Measurements from ENCODE around the gene LMBRD1. TPM values are rescaled to one million over a fixed set of nuclear protein-coding genes. Genes with fewer than 3 reads are reported as not detected.
"Not testable (repeated sequence)": the region's sequence is repeated elsewhere in the genome, so short reads cannot be mapped to it uniquely, and the experiment has no call there.

LMBRD1 gene
- total RNA-seq, 1 experiment from 2014 or later: 16.4 TPM

- no peaks in the 10 kb centered on the region for H3K4me1 ChIP-seq (replicated peaks)
- H3K4me3 ChIP-seq: no peak overlapping the region
- no peaks in the 10 kb centered on the region for H3K36me3 ChIP-seq
- no peaks in the 10 kb centered on the region for H3K27me3 ChIP-seq (replicated peaks)
- H3K27ac ChIP-seq: no peak overlapping the region
- DNase-seq (ENCODE audit: low read depth in 1 of 2, low spot score in 2 of 2): no peak
- H3K9me3 ChIP-seq (replicated peaks): no peaks in the 10 kb centered on the region
These were observed 20.5 kb upstream of the LMBRD1 start for GRCh38 chr6:69817358-69817757.

- Histone ChIP-seq H3K4me3 (no peak overlapping the region), H3K9me3 (replicated peaks) (no peaks in the 10 kb centered on the region)
These were observed 19.8 kb upstream of the LMBRD1 start for GRCh38 chr6:69816569-69816968.

DNA sequence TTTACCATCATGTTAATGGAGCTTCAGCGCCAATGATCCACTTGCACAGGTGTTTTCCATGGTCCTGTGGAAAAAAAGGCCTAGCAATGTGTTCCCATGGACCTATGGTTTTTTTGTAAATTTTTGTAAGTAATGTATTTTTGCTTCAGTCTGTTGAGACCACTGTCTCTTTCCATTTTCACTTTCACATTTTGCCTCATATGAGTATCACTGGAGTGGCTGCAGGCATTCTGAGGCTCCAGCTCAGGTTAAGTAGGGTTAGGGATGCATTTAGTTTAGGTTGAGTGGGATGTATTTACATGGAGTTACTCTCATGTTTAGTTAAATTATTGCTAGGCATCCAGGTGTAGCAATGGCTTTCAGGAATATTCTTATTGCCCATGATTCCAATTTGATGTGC, 19.2 kb upstream of the LMBRD1 start:
- no peaks in the 10 kb centered on the region for H3K4me1 ChIP-seq (replicated peaks)
- H3K27ac ChIP-seq: no peak overlapping the region
- H3K4me3 ChIP-seq: no peak overlapping the region
- H3K36me3 ChIP-seq: no peaks in the 10 kb centered on the region
- no peaks in the 10 kb centered on the region for H3K9me3 ChIP-seq (replicated peaks)
- no peak for DNase-seq (ENCODE audit: low read depth in 1 of 2, low spot score in 2 of 2)
- H3K27me3 ChIP-seq (replicated peaks): no peaks in the 10 kb centered on the region

More at GRCh38 chr6:69816569-69816968, 19.8 kb upstream of the LMBRD1 start:
- no peak overlapping the region for H3K27ac ChIP-seq
- H3K27me3 ChIP-seq (replicated peaks): no peaks in the 10 kb centered on the region
- no peaks in the 10 kb centered on the region for H3K36me3 ChIP-seq
- no peaks in the 10 kb centered on the region for H3K4me1 ChIP-seq (replicated peaks)
- no peak for DNase-seq (ENCODE audit: low read depth in 1 of 2, low spot score in 2 of 2)

DNA sequence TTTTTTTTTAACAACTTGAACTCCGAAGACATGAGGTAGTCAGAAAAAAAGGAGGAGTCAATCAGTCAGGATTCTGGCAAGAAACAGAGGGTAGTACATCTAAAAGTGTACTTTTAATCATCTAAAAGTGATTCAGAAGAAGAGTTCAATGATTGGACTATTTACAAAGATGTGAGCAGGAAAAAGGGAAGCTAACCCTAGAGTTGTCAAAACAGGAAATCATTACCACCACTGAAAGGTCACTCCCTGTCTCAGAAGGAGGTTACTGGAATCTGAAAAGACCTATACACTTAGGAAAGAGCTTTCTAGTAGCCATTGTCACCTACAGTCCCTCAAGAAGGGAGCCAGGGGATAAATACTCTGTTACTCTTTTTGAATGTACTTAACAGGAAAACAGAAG, 16.7 kb upstream of the LMBRD1 start:
- H3K4me3 ChIP-seq: no peak overlapping the region
- no peaks in the 10 kb centered on the region for H3K36me3 ChIP-seq
- H3K9me3 ChIP-seq (replicated peaks): no peaks in the 10 kb centered on the region
- H3K4me1 ChIP-seq (replicated peaks): no peaks in the 10 kb centered on the region
- H3K27ac ChIP-seq: no peak overlapping the region
- no peaks in the 10 kb centered on the region for H3K27me3 ChIP-seq (replicated peaks)
- no peak for DNase-seq (ENCODE audit: low read depth in 1 of 2, low spot score in 2 of 2)

GRCh38 chr6:69812746-69813427, 16.1 kb upstream of the LMBRD1 start:
- Histone ChIP-seq H3K4me1 (replicated peaks) (no peaks in the 10 kb centered on the region), H3K9me3 (replicated peaks) (no peaks in the 10 kb centered on the region), H3K27me3 (replicated peaks) (no peaks in the 10 kb centered on the region), H3K4me3 (no peak overlapping the region), H3K36me3 (no peaks in the 10 kb centered on the region), H3K27ac (no peak overlapping the region)
- no peak for DNase-seq (ENCODE audit: low read depth in 1 of 2, low spot score in 2 of 2)

- H3K4me1 ChIP-seq (replicated peaks): no peaks in the 10 kb centered on the region
- no peak overlapping the region for H3K27ac ChIP-seq
- H3K27me3 ChIP-seq (replicated peaks): 0 out of 2 replicates have a peak, but pooled peaks cover 5% of the 10 kb centered on the region
- H3K9me3 ChIP-seq (replicated peaks): no peaks in the 10 kb centered on the region
- H3K4me3 ChIP-seq: no peak overlapping the region
- DNase-seq (ENCODE audit: low read depth in 1 of 2, low spot score in 2 of 2): no peak
- H3K36me3 ChIP-seq: no peaks in the 10 kb centered on the region
These were observed 6.2 kb upstream of the LMBRD1 start for GRCh38 chr6:69802995-69803394.

DNA sequence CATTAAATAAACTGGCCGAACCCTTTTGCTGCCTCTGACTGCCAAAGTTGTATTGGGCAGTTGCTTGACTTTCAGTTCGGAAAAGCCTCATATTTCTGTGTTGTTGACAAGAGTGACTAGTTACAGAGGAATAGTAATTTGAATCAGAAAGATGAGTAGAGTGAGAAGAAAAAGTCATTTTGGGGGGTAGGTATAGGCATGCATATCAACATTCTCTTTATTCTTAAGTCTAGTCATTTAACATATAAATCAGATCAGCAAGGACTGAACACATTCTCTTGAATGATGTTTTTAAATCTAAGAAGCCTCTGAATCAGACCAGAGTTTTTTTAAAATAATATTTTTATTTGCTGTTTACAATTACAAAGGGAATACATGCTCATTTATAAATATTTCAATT, 4.9 kb upstream of the LMBRD1 start:
- no peak for DNase-seq (ENCODE audit: low read depth in 1 of 2, low spot score in 2 of 2)
- Histone ChIP-seq H3K9me3 (replicated peaks) (no peaks in the 10 kb centered on the region), H3K36me3 (no peaks in the 10 kb centered on the region), H3K27ac (no peak overlapping the region), H3K4me3 (no peak overlapping the region), H3K4me1 (replicated peaks) (peaks cover 4% of the 10 kb centered on the region), H3K27me3 (replicated peaks) (0 out of 2 replicates have a peak, but pooled peaks cover 5% of the 10 kb centered on the region)

GRCh38 chr6:69801225-69801624, 4.4 kb upstream of the LMBRD1 start:
- Histone ChIP-seq H3K36me3 (no peaks in the 10 kb centered on the region), H3K4me3 (no peak overlapping the region), H3K27me3 (replicated peaks) (0 out of 2 replicates have a peak, but pooled peaks cover 5% of the 10 kb centered on the region), H3K4me1 (replicated peaks) (peaks cover 4% of the 10 kb centered on the region), H3K9me3 (replicated peaks) (no peaks in the 10 kb centered on the region), H3K27ac (no peak overlapping the region)
- DNase-seq (ENCODE audit: low read depth in 1 of 2, low spot score in 2 of 2): no peak

DNA sequence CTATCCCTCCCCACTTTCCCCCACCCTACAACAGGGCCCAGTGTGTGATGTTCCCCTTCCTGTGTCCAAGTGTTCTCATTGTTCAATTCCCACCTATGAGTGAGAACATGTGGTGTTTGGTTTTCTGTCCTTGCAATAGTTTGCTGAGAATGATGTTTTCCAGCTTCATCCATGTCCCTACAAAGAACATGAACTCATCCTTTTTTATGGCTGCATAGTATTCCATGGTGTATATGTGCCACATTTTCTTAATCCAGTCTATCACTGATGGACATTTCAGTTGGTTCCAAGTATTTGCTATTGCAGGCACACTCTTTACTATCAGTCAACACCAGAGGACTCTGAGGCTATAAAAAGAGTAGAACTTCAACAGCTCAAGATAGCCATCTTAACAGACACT, 2.0 kb upstream of the LMBRD1 start:
- not testable (repeated sequence) for DNase-seq (ENCODE audit: low read depth in 1 of 2, low spot score in 2 of 2); H3K27me3 ChIP-seq (replicated peaks); H3K4me3 ChIP-seq; H3K36me3 ChIP-seq; H3K27ac ChIP-seq; H3K9me3 ChIP-seq (replicated peaks); H3K4me1 ChIP-seq (replicated peaks)

DNA sequence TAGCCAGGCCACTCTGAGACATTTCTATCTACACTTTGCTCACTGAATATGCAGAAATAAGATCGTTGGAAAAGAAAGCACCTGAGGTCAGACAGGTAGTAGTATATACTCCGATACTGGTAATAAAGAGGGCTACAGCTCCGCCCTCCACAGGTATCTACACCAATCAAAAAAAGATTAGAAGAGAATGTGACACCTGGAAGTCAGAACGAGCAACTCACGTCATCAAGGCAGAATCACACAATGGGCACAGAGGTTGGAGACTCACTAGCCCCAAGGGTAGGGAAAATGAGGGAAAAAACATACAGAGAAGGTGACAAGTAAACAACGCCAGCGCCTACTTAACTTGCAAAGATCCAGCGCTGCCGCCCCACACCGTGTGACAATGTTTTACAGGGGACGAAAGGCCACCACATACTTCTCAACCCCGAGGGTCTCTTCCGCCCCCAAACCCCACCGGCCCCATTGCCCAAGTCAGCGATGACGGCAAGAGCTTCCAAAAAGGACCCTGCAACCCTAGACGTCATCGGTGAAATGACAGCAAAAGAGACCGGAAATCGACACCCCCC, 653 bp downstream of the LMBRD1 start:
- Histone ChIP-seq H3K36me3 (no peaks in the 10 kb centered on the region), H3K4me1 (replicated peaks) (peaks cover 9% of the 10 kb centered on the region), H3K27ac (peak overlapping the region; percentile 46), H3K4me3 (peak overlapping the region; percentile 53), H3K9me3 (replicated peaks) (no peaks in the 10 kb centered on the region), H3K27me3 (replicated peaks) (no peaks in the 10 kb centered on the region)
- DNase-seq (ENCODE audit: low read depth in 1 of 2, low spot score in 2 of 2): peak in 1 of 2 experiments; percentile 17

DNA sequence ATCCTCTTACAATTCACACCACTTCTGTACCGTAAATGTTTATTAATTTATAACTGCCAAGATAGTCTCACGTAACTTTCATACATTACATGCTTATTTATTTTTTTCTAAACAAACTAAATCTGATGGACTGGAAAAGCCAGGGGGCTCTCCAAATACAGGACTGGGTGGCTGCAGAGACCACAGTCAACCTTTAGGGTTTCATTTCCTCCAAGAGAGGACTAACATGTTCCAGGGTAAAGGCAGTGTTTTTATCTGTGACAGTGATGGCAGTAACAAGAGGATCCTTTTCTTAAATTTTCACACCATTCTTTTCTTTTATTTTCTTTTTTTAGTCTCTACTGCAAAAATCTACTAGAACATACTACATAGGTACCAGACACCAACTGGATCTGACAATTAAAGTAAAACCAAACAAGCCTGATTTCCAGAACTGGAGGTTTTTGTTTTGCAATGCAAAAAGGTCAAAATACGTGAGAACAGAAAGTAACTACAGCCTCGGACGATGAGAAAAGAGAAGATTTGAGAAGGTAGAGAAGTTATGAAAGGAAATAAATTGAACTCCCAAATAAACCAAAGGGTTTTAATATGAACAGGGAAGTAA, 1.2 kb downstream of the LMBRD1 start:
- Histone ChIP-seq H3K27me3 (replicated peaks) (no peaks in the 10 kb centered on the region), H3K9me3 (replicated peaks) (no peaks in the 10 kb centered on the region), H3K4me1 (replicated peaks) (peaks cover 9% of the 10 kb centered on the region), H3K4me3 (peak overlapping the region; percentile 53), H3K36me3 (no peaks in the 10 kb centered on the region), H3K27ac (no peak overlapping the region)
- no peak for DNase-seq (ENCODE audit: low read depth in 1 of 2, low spot score in 2 of 2)

DNA sequence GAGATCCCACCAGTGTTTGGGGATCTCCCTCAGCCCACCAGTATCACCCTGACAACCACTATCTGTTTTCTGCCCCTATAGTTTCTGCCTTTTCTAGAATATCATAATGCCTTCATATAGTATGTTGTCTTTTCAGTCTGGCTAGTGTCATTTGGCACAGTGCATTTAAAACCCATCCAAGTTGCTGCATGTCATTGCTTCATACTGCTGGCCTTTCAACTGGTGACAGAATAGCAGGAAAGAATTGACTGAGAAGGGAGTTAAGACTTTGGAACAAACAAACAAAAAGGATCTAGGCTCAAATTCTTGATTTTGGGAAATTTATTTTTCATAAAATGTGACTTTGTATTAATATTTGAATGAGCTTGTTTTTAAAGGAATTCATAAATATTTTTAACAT, 4.5 kb downstream of the LMBRD1 start:
- no peak for DNase-seq (ENCODE audit: low read depth in 1 of 2, low spot score in 2 of 2)
- H3K36me3 ChIP-seq: no peaks in the 10 kb centered on the region
- no peak overlapping the region for H3K4me3 ChIP-seq
- H3K27me3 ChIP-seq (replicated peaks): no peaks in the 10 kb centered on the region
- H3K27ac ChIP-seq: no peak overlapping the region
- peaks cover 9% of the 10 kb centered on the region for H3K4me1 ChIP-seq (replicated peaks)
- no peaks in the 10 kb centered on the region for H3K9me3 ChIP-seq (replicated peaks)

- Histone ChIP-seq H3K36me3 (no peaks in the 10 kb centered on the region), H3K4me1 (replicated peaks) (peaks cover 5% of the 10 kb centered on the region), H3K4me3 (no peak overlapping the region), H3K27ac (no peak overlapping the region), H3K27me3 (replicated peaks) (no peaks in the 10 kb centered on the region), H3K9me3 (replicated peaks) (no peaks in the 10 kb centered on the region)
- DNase-seq (ENCODE audit: low read depth in 1 of 2, low spot score in 2 of 2): no peak
These were observed 5.7 kb downstream of the LMBRD1 start for GRCh38 chr6:69791065-69791471.

- no peak overlapping the region for H3K27ac ChIP-seq
- DNase-seq (ENCODE audit: low read depth in 1 of 2, low spot score in 2 of 2): no peak
- H3K9me3 ChIP-seq (replicated peaks): no peaks in the 10 kb centered on the region
- no peak overlapping the region for H3K4me3 ChIP-seq
- peaks cover under 1% of the 10 kb centered on the region for H3K4me1 ChIP-seq (replicated peaks)
- H3K27me3 ChIP-seq (replicated peaks): no peaks in the 10 kb centered on the region
- no peaks in the 10 kb centered on the region for H3K36me3 ChIP-seq
These were observed 6.2 kb downstream of the LMBRD1 start for GRCh38 chr6:69790629-69791028.

Data from SJSA1 (cell line).